MM.1S (cell line): ENCODE data around the gene PWP2.
A peak's percentile ranks its signal among the peaks of the same experiment; 100 is the strongest.
"Not testable (repeated sequence)": the region's sequence is repeated elsewhere in the genome, so short reads cannot be mapped to it uniquely, and the experiment has no call there.

Experiments
- DNase-seq: peaks from one replicate; pipeline ENCODE4 v3.0.0-alpha.2; 2015
- H2AFZ ChIP-seq: fragments of 300-600 bp; sonication (generic); 2 replicates; pipeline ENCODE4 v1.6.0; 2016; ENCODE audit warnings: antibody characterized with exemption, low read length
- H3F3A ChIP-seq: fragments of 300-600 bp; sonication (generic); 2 replicates; pipeline ENCODE4 v1.6.1; 2016; ENCODE audit warnings: mild to moderate bottlenecking, antibody characterized with exemption, low read length, moderate library complexity, mixed read lengths; ENCODE audit not compliant: insufficient read depth
- H3K27ac ChIP-seq: fragments of 300-600 bp; sonication (generic); 2 replicates; pipeline ENCODE4 v1.5.1; 2016; ENCODE audit warnings: mild to moderate bottlenecking, low read length
- H3K27me3 ChIP-seq: fragments of 300-600 bp; sonication (generic); replicated peaks from 2 replicates; pipeline ENCODE4 v1.6.0; 2016; ENCODE audit warnings: low read length; ENCODE audit not compliant: insufficient read depth
- H3K36me3 ChIP-seq: fragments of 300-600 bp; sonication (generic); replicated peaks from 2 replicates; pipeline ENCODE4 v1.6.1; 2016; ENCODE audit warnings: mild to moderate bottlenecking, low read length, mixed read lengths; ENCODE audit not compliant: insufficient read depth
- H3K4me1 ChIP-seq: fragments of 300-600 bp; sonication (generic); 2 replicates; pipeline ENCODE4 v1.6.1; 2016; ENCODE audit warnings: low read length, mixed read lengths
- H3K4me2 ChIP-seq: fragments of 300-600 bp; sonication (generic); 2 replicates; pipeline ENCODE4 v1.6.0; 2016; ENCODE audit warnings: low read depth, low read length
- H3K4me3 ChIP-seq: fragments of 300-600 bp; sonication (generic); 2 replicates; pipeline ENCODE4 v1.5.1; 2016; ENCODE audit warnings: low read length, mixed read lengths
- H3K79me2 ChIP-seq: fragments of 300-600 bp; sonication (generic); 2 replicates; pipeline ENCODE4 v1.6.1; 2016; ENCODE audit warnings: mixed run types, low read length, mixed read lengths
- H3K9ac ChIP-seq: fragments of 300-600 bp; sonication (generic); 2 replicates; pipeline ENCODE4 v1.6.1; 2016; ENCODE audit warnings: low read length, mixed read lengths
- H3K9me2 ChIP-seq: fragments of 300-600 bp; sonication (generic); replicated peaks from 2 replicates; pipeline ENCODE4 v1.6.1; 2016; ENCODE audit warnings: mild to moderate bottlenecking, low read length, mixed read lengths; ENCODE audit not compliant: insufficient read depth
- H3K9me3 ChIP-seq: fragments of 300-600 bp; sonication (generic); replicated peaks from 2 replicates; pipeline ENCODE4 v1.6.1; 2016; ENCODE audit warnings: mild to moderate bottlenecking, low read length, mixed read lengths; ENCODE audit not compliant: insufficient read depth
- H4K20me1 ChIP-seq: fragments of 300-600 bp; sonication (generic); 2 replicates; pipeline ENCODE4 v1.6.1; 2016; ENCODE audit warnings: mild to moderate bottlenecking, low read length, moderate library complexity, mixed read lengths; ENCODE audit not compliant: insufficient read depth

PWP2 gene

DNA sequence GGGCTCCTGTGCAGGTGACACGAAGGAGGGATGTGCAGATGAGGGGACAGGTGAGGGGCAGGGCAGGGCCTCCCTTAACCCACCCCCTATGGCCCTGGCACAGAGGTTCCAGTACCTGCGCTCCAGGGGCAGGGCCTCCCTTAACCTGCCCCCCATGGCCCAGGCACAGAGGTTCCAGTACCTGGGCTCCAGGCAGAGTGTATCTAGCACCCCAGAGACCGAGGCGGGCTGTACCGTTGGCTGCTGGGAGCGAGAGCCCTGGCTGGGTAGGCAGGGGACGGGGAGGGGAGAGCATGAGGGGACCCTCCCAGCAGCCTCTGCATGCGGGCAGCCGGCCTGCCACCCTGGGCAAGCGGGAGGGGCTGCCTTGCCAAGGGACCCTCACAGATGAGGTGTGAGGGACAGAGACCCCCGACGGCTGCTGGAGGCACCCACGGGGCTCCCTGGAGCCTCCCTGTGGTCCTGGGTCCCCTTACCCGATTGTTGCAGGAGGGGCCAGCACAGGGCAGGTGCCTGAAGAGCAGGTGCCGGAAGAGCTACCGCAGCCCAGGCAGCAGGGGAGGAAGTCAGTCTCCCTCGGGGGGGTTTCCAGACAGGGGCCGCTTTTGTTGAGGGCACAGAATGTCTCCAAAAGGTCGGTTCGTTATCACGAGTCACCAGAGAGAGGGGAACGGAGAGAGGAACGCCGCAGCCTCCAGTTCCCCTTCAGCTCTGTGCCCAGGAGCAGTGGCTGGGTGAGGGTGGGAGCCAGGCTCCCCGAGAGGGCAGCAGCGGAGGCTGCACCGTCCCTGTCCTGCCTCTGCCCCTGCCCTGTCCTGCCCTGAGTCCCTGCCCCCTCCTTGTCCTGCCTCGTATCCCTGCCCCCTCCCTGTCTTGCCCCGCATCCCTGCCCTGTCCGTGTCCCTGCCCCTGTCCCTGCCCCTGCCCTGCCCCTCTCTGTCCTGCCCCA, 52.4 kb downstream of the PWP2 start:
- not testable (repeated sequence) for DNase-seq

DNA sequence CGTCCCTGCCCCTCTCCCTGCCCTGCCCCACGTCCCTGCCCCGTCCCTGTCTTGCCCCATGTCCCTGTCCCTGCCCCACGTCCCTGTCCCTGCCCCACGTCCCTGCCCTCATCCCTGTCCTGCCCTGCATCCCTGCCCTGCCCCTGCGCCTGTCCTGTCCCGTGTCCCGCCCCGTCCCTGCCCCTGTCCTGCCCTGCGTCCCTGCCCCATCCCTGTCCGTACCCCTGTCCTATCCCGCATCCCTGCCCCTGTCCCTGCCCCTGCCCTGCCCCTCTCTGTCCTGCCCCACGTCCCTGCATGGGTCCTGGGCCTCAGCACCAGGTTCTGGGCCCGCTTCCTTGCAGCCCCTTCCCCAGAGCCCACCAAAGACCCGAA, 53.1 kb downstream of the PWP2 start:
- H3K27me3 ChIP-seq, H3K9me3 ChIP-seq, H3K9me2 ChIP-seq, H3K79me2 ChIP-seq, H4K20me1 ChIP-seq, H2AFZ ChIP-seq, H3K36me3 ChIP-seq, H3K4me2 ChIP-seq, H3K9ac ChIP-seq, H3F3A ChIP-seq, H3K4me1 ChIP-seq, H3K27ac ChIP-seq, DNase-seq, H3K4me3 ChIP-seq: not testable (repeated sequence)

More for the DNA sequence above, 52.4 kb downstream of the PWP2 start:
- H3K27me3 ChIP-seq, H3K36me3 ChIP-seq, H3K27ac ChIP-seq, H3K9me3 ChIP-seq, H3K79me2 ChIP-seq, H3K4me1 ChIP-seq, H3F3A ChIP-seq, H2AFZ ChIP-seq, H4K20me1 ChIP-seq, H3K4me2 ChIP-seq, H3K9me2 ChIP-seq: not testable (repeated sequence)
- Histone ChIP-seq H3K4me3 (peak overlapping the region; percentile 37; the same call in 1 of the 2 replicates), H3K9ac (peak overlapping the region; percentile 44; the same call in 1 of the 2 replicates)

DNA sequence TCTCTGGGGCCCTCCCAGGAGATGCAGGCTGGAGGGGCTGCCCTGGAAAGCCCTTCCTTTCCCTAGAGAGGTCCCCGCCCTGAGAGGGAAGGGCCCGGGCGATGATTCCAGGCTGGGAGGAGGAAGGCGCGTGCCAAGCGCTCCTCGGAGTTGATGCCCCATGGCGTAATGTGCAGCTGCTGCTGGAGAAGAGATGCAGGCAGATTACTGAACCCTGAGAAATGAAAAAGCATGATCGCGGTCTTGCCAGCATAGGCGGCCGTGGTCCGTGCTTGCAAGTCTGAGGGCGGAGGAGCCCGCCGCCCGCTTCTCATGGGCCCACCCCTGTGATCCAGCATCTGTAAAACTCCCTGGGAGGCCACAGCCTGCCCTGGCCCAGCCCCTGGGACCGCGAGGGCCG, 53.6 kb downstream of the PWP2 start:
- not testable (repeated sequence) for H3K4me2 ChIP-seq, H4K20me1 ChIP-seq, H3K79me2 ChIP-seq, H2AFZ ChIP-seq, H3K9ac ChIP-seq, DNase-seq, H3K4me3 ChIP-seq, H3K27me3 ChIP-seq, H3K9me3 ChIP-seq, H3F3A ChIP-seq, H3K36me3 ChIP-seq, H3K27ac ChIP-seq, H3K4me1 ChIP-seq, H3K9me2 ChIP-seq

DNA sequence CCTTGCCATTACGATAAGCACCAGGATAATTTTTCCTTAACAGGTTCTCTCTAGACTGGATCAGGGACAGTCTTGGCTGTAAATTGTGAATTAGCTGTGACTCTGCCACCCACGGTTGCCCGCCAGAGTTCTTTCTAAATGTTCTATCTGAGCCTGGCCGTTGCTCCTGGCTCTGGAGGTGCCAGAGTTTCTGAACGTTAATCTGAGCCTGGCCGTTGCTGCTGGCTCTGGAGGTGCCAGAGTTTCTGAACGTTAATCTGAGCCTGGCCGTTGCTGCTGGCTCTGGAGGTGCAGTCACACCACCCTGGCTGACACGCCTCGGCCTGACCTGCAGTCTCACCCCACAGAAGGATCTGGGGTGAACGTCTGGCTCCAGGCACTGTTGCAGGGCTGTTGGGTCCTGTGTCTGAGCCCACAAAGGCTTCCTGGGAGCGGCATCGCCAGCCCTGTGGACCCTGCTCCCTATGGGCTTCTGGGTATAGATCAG, 56.0 kb downstream of the PWP2 start:
- H3K9me3 ChIP-seq, H3K36me3 ChIP-seq, H3K4me3 ChIP-seq, H3F3A ChIP-seq, DNase-seq, H3K79me2 ChIP-seq, H3K9ac ChIP-seq, H2AFZ ChIP-seq, H3K4me1 ChIP-seq, H3K4me2 ChIP-seq, H3K9me2 ChIP-seq, H3K27ac ChIP-seq, H3K27me3 ChIP-seq, H4K20me1 ChIP-seq: not testable (repeated sequence)

DNA sequence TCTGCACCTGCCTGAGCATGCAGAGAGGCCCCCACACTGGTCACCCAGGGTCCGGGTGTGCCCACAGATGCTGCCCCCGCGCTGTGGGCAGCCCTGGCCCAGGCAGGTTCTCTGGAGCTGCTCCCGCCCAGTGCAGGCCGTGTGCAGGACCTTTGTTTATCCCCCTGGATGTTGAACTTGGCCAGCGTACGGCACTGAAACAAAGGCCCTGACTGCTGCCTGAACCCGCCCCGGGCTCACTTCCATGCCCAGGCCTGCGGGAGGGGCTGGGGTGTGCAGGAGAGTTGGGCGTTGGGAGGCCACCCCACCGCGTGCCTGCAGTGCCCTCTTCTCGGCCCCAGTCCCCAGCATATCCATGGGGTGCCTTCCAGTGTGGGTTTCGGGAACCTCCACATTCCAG, 58.7 kb downstream of the PWP2 start:
- not testable (repeated sequence) for H3K27ac ChIP-seq, H3K9ac ChIP-seq, H3K9me3 ChIP-seq, H2AFZ ChIP-seq, H3K4me3 ChIP-seq, H3F3A ChIP-seq, H3K27me3 ChIP-seq, H3K4me1 ChIP-seq, DNase-seq, H3K4me2 ChIP-seq, H4K20me1 ChIP-seq, H3K79me2 ChIP-seq, H3K36me3 ChIP-seq, H3K9me2 ChIP-seq

DNA sequence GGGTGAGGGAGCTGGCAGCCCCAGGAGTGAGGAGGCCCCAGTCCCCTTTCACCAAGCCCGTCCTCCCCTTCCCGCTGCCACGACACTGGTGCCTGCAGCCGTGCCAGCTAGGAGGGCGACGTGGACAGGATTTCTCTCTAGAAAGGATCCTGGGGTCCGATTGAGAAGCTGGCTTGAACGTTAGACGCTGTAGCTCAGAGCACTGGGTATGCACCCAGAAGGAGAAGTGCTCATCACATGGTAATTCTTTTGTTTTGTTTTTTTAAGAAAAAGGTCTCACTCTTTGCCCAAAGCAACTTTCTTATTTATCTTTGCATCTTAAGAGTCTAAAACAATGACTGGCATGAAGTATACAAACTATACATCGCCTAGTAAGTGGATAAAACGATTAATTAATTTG, 60.3 kb downstream of the PWP2 start:
- not testable (repeated sequence) for H3K79me2 ChIP-seq, H3K4me2 ChIP-seq, H3K36me3 ChIP-seq, H3K27me3 ChIP-seq, DNase-seq, H3K9ac ChIP-seq, H3F3A ChIP-seq, H3K27ac ChIP-seq, H3K9me3 ChIP-seq, H4K20me1 ChIP-seq, H3K9me2 ChIP-seq, H2AFZ ChIP-seq, H3K4me1 ChIP-seq, H3K4me3 ChIP-seq

DNA sequence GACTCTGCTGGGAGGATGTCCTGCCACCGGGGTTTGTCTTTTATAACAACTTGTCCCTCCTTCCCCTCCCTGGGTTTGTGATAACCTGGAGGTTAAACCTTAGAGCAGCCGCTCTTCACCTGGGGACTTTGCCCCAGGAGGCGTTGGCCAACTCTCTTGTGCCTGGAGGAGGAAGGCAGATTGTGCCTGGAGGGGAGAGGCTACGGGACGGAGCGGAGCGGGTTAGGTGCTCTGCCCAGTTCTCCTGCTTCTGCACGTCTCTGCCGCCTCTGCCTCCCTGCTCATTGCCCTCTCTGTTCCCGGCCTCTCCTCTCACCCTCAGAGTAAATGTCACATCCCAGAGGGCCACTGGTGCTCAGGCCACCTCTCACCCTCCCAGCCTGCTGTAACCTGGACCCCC, 63.1 kb downstream of the PWP2 start:
- not testable (repeated sequence) for H3K4me2 ChIP-seq, H3K9ac ChIP-seq, H3K9me2 ChIP-seq, DNase-seq, H3K4me1 ChIP-seq, H3K36me3 ChIP-seq, H3K27ac ChIP-seq, H3K4me3 ChIP-seq, H3F3A ChIP-seq, H3K9me3 ChIP-seq, H3K79me2 ChIP-seq, H4K20me1 ChIP-seq, H3K27me3 ChIP-seq, H2AFZ ChIP-seq

DNA sequence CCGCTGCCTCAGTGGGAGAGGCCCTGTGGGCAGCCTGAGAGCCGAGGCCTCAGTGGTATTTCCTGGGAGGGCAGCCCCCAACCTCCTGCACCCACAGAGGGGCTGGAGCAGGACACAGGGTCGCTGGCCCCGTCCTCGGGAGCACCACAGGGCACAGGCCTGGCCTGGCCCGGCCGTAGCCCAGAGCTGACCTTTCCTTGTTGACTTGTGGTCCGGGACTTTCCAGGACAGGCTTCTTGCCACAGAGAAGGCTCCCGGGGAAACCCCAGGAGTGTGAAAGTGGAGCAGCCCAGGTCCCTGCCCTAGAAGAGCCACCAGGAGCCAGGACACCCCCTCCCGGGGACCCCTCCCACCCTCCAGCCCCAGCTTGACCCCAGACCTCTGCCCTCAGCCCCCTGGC, 63.7 kb downstream of the PWP2 start:
- not testable (repeated sequence) for H3K79me2 ChIP-seq, H3K4me2 ChIP-seq, H4K20me1 ChIP-seq, H3K9me3 ChIP-seq, H3K9me2 ChIP-seq, H3F3A ChIP-seq, H3K4me1 ChIP-seq, H2AFZ ChIP-seq, DNase-seq, H3K9ac ChIP-seq, H3K4me3 ChIP-seq, H3K27me3 ChIP-seq, H3K27ac ChIP-seq, H3K36me3 ChIP-seq
